WTC11 (cell line): ENCODE results near the gene GRB7. TPM values are rescaled to one million over a fixed set of nuclear protein-coding genes. Genes with fewer than 3 reads are reported as not detected.

ENCODE experiments used
- ATAC-seq: fragments of 200-7000 bp; cut with Tn5 transposase; 2 replicates; pipeline ENCODE4 v1.10.0; 2021; ENCODE audit warnings: mild to moderate bottlenecking, moderate library complexity
- CTCF ChIA-PET: fragments of 300-600 bp; sonication (Branson Sonifier 250); formaldehyde crosslinking; loops from one replicate; lab custom pipeline; 2021; ENCODE audit warnings: antibody characterized with exemption; lab: Charles Lee
- POLR2A ChIA-PET: fragments of 350-600 bp; sonication (Branson Sonifier 250); formaldehyde crosslinking; loops from one replicate; lab custom pipeline; 2021; ENCODE audit warnings: antibody characterized with exemption; lab: Charles Lee
- DNase-seq: peaks from one replicate; pipeline ENCODE4 v3.0.0; 2021; ENCODE audit warnings: low spot score
- H3K27ac Mint-ChIP-seq: 2 replicates; pipeline ENCODE4 v1.8.0; 2021; ENCODE audit warnings: mixed read lengths
- H3K27me3 Mint-ChIP-seq: 2 replicates; pipeline ENCODE4 v1.8.0; 2021; ENCODE audit warnings: low read depth, mild to moderate bottlenecking, moderate library complexity, mixed read lengths
- H3K36me3 Mint-ChIP-seq: 2 replicates; pipeline ENCODE4 v1.8.0; 2021; ENCODE audit warnings: mixed read lengths
- H3K4me1 Mint-ChIP-seq: 2 replicates; pipeline ENCODE4 v1.8.0; 2022; ENCODE audit warnings: mixed read lengths
- H3K4me3 Mint-ChIP-seq: 2 replicates; pipeline ENCODE4 v1.8.0; 2021; ENCODE audit warnings: mild to moderate bottlenecking, moderate library complexity, mixed read lengths
- H3K9me3 Mint-ChIP-seq: 2 replicates; pipeline ENCODE4 v1.8.0; 2021; ENCODE audit warnings: mixed read lengths
- CBFB ChIP-seq: sonication (generic); formaldehyde crosslinking; IDR thresholded peaks from 2 replicates; pipeline ENCODE4 v1.8.1; 2022; ENCODE audit warnings: mild to moderate bottlenecking, low read depth, missing genetic modification reagents
- ETV6 ChIP-seq: sonication (generic); formaldehyde crosslinking; IDR thresholded peaks from 2 replicates; pipeline ENCODE4 v1.8.1; 2022; ENCODE audit warnings: mild to moderate bottlenecking, missing genetic modification reagents
- GRHL2 ChIP-seq: fragments of 250-450 bp; sonication (Bioruptor Pico); IDR thresholded peaks from 2 replicates; pipeline ENCODE4 v1.8.0; 2022; ENCODE audit warnings: mild to moderate bottlenecking, moderate library complexity; ENCODE audit not compliant: insufficient replicate concordance, severe bottlenecking
- NR1H2 ChIP-seq: sonication (generic); formaldehyde crosslinking; IDR thresholded peaks from 2 replicates; pipeline ENCODE4 v1.9.0; 2021; ENCODE audit warnings: mild to moderate bottlenecking, moderate library complexity, missing genetic modification reagents
- RELA ChIP-seq: sonication (generic); formaldehyde crosslinking; IDR thresholded peaks from 2 replicates; pipeline ENCODE4 v1.8.1; 2022; ENCODE audit warnings: missing genetic modification reagents, mild to moderate bottlenecking, borderline replicate concordance
- SOX15 ChIP-seq: fragments of 250-450 bp; sonication (Bioruptor Pico); IDR thresholded peaks from 2 replicates; pipeline ENCODE4 v1.9.0; 2021; ENCODE audit warnings: mild to moderate bottlenecking
- TEAD1 ChIP-seq: sonication (generic); formaldehyde crosslinking; IDR thresholded peaks from 2 replicates; pipeline ENCODE4 v1.8.0; 2022; ENCODE audit warnings: mild to moderate bottlenecking, missing genetic modification reagents
- TEAD4 ChIP-seq: sonication (generic); formaldehyde crosslinking; IDR thresholded peaks from 2 replicates; pipeline ENCODE4 v1.8.0; 2022; ENCODE audit warnings: mild to moderate bottlenecking, missing genetic modification reagents
- ZNF263 ChIP-seq: sonication (generic); formaldehyde crosslinking; IDR thresholded peaks from 2 replicates; pipeline ENCODE4 v1.8.1; 2022; ENCODE audit warnings: low read depth, mild to moderate bottlenecking, moderate library complexity, missing genetic modification reagents
- ZNF317 ChIP-seq: sonication (generic); formaldehyde crosslinking; IDR thresholded peaks from 2 replicates; pipeline ENCODE4 v1.8.1; 2023; ENCODE audit warnings: low read depth, mild to moderate bottlenecking, moderate library complexity, missing genetic modification reagents, borderline replicate concordance
- total RNA-seq: library from RNA; stranded (reverse); gene quantifications from 3 replicates; pipeline ENCODE4 v1.2.3, GENCODE V29; 2021
- TF ChIP-seq, protein P1 (sequence below): sonication (generic); formaldehyde crosslinking; conservative IDR thresholded peaks from 2 replicates; pipeline ENCODE4 v1.8.1; 2023; ENCODE audit warnings: mild to moderate bottlenecking, low read depth, missing genetic modification reagents, moderate library complexity
- TF ChIP-seq, protein P2 (sequence below): sonication (generic); formaldehyde crosslinking; IDR thresholded peaks from 2 replicates; pipeline ENCODE4 v1.8.1; 2022; ENCODE audit warnings: mild to moderate bottlenecking, missing genetic modification reagents, moderate library complexity, borderline replicate concordance
- TF ChIP-seq, protein P3 (sequence below): fragments of 250-450 bp; sonication (Bioruptor Pico); conservative IDR thresholded peaks from 2 replicates; pipeline ENCODE4 v1.9.0; 2021; ENCODE audit warnings: mild to moderate bottlenecking
- TF ChIP-seq, protein P4 (sequence below): fragments of 250-450 bp; sonication (Bioruptor Pico); IDR thresholded peaks from 2 replicates; pipeline ENCODE4 v2.1.2; 2022; ENCODE audit warnings: mild to moderate bottlenecking, moderate library complexity

Gene GRB7
- total RNA-seq, 1 experiment from 2014 or later = 48.5 TPM

DNA sequence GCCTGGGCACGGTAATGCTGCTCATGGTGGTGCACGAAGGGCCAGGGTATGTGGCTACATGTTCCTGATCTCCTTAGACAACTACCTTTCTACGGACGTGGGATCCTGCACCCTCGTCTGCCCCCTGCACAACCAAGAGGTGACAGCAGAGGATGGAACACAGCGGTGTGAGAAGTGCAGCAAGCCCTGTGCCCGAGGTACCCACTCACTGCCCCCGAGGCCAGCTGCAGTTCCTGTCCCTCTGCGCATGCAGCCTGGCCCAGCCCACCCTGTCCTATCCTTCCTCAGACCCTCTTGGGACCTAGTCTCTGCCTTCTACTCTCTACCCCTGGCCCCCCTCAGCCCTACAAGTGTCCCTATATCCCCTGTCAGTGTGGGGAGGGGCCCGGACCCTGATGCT, 25.9 kb upstream of the GRB7 start:
- CTCF ChIA-PET = interaction anchor here (1.7 kb wide), 1 partner anchor 90 kb away, joined by 6 read pairs; no protein-coding TSS in a partner anchor
- Mint-ChIP-seq H3K4me1 (no peaks in the 10 kb centered on the region), H3K4me3 (no peak overlapping the region), H3K27ac (0 out of 2 replicates have a peak overlapping the region, but pooled peaks have one; percentile 5), H3K36me3 (peaks cover 63% of the 10 kb centered on the region), H3K27me3 (no peaks in the 10 kb centered on the region), H3K9me3 (no peaks in the 10 kb centered on the region)
- TF ChIP-seq ETV6 (CRISPR knock-in tag) (no peak), NR1H2 (no peak), ZNF317 (CRISPR knock-in tag) (no peak), TEAD4 (CRISPR knock-in tag) (no peak)
- TF ChIP-seq, protein P1, sequence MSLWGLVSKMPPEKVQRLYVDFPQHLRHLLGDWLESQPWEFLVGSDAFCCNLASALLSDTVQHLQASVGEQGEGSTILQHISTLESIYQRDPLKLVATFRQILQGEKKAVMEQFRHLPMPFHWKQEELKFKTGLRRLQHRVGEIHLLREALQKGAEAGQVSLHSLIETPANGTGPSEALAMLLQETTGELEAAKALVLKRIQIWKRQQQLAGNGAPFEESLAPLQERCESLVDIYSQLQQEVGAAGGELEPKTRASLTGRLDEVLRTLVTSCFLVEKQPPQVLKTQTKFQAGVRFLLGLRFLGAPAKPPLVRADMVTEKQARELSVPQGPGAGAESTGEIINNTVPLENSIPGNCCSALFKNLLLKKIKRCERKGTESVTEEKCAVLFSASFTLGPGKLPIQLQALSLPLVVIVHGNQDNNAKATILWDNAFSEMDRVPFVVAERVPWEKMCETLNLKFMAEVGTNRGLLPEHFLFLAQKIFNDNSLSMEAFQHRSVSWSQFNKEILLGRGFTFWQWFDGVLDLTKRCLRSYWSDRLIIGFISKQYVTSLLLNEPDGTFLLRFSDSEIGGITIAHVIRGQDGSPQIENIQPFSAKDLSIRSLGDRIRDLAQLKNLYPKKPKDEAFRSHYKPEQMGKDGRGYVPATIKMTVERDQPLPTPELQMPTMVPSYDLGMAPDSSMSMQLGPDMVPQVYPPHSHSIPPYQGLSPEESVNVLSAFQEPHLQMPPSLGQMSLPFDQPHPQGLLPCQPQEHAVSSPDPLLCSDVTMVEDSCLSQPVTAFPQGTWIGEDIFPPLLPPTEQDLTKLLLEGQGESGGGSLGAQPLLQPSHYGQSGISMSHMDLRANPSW (CRISPR knock-in tag) = no peak
- TF ChIP-seq, protein P2, sequence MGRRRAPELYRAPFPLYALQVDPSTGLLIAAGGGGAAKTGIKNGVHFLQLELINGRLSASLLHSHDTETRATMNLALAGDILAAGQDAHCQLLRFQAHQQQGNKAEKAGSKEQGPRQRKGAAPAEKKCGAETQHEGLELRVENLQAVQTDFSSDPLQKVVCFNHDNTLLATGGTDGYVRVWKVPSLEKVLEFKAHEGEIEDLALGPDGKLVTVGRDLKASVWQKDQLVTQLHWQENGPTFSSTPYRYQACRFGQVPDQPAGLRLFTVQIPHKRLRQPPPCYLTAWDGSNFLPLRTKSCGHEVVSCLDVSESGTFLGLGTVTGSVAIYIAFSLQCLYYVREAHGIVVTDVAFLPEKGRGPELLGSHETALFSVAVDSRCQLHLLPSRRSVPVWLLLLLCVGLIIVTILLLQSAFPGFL (CRISPR knock-in tag) = no peak
- TF ChIP-seq, protein P3, sequence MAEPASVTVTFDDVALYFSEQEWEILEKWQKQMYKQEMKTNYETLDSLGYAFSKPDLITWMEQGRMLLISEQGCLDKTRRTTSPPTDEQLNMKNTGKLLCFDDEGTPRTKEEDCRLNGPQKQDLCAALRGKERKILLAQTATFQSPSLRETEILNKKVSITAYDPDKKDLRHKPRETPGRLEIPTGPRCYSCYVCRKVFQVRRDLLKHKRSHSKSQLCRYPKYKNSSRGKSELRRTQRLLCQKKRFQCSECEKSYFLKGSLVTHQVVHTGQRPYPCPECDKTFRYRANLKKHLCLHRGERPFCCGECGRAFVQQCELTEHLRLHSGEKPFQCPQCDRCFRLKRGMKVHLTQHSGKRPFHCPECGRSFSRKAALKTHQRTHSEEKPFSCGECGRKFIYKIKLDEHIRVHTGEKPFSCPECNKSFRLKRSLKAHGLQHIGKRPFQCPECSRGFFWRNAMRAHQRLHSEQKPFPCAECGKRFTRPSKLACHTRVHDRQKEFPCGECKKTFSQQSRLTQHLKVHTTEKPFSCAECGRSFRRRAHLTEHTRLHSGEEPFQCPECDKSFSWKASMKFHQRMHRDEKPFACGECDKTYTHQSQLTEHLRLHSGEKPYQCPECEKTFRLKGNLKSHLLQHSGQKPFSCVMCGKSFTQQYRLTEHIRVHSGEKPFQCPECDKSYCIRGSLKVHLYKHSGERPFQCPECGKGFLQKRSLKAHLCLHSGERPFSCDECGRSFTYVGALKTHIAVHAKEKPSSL (CRISPR knock-in tag) = no peak
- TF ChIP-seq, protein P4, sequence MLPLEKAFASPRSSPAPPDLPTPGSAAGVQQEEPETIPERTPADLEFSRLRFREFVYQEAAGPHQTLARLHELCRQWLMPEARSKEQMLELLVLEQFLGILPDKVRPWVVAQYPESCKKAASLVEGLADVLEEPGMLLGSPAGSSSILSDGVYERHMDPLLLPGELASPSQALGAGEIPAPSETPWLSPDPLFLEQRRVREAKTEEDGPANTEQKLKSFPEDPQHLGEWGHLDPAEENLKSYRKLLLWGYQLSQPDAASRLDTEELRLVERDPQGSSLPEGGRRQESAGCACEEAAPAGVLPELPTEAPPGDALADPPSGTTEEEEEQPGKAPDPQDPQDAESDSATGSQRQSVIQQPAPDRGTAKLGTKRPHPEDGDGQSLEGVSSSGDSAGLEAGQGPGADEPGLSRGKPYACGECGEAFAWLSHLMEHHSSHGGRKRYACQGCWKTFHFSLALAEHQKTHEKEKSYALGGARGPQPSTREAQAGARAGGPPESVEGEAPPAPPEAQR = no peak
- ATAC-seq (no peak), DNase-seq (no peak)
- POLR2A ChIA-PET = no interaction called here

DNA sequence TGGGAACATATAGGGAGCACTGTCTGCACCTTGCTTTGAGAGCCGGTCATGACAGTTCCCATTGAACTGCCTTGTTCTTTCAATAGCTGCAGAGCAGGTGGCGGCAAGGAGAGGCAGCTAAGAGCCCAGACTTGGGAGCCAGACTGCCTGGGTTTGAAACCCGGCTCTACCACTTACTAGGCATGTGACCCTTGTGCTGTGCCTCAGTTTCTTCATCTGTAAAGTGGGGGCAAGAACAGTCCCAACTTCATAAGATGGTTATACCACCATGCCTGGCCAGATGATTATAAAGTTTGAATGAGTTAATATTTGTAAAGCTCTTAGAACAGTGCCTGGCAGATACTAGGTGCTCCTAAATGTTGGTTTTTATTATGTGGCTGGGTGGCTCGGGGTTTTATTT, 23.5 kb upstream of the GRB7 start:
- TF ChIP-seq SOX15 (CRISPR knock-in tag) (no peak), TEAD1 (CRISPR knock-in tag) (no peak), GRHL2 (no peak), RELA (no peak)
- Mint-ChIP-seq H3K4me1 (no peaks in the 10 kb centered on the region), H3K27me3 (no peaks in the 10 kb centered on the region), H3K9me3 (no peaks in the 10 kb centered on the region), H3K36me3 (peaks cover 56% of the 10 kb centered on the region), H3K4me3 (no peak overlapping the region), H3K27ac (no peak overlapping the region)
- ATAC-seq (no peak), DNase-seq (no peak)
- POLR2A ChIA-PET = no interaction called here
- CTCF ChIA-PET = no interaction called here

DNA sequence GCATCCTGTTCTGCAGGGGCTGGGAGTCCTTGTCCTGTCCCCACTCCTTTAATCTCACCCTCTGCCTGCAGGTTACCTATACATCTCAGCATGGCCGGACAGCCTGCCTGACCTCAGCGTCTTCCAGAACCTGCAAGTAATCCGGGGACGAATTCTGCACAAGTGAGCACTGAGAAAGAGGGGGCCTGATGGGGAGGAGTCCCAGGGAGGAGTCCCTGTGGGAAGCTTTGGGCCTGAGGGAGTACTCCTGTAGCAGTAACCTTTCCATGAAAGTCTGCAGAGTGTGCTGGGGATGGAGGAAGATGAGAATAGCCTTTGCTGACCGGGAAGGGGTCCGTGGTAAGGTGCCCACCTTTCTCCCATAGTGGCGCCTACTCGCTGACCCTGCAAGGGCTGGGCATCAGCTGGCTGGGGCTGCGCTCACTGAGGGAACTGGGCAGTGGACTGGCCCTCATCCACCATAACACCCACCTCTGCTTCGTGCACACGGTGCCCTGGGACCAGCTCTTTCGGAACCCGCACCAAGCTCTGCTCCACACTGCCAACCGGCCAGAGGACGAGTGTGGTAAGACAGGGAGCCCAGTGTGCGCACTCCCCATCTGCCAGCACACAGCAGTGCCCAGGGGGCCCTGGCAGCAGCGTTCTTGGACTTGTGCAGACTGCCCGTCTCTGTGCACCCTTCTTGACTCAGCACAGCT, 22.2 kb upstream of the GRB7 start:
- no peak for DNase-seq
- Mint-ChIP-seq H3K4me3 (no peak overlapping the region), H3K27ac (no peak overlapping the region), H3K9me3 (no peaks in the 10 kb centered on the region), H3K4me1 (no peaks in the 10 kb centered on the region), H3K27me3 (no peaks in the 10 kb centered on the region), H3K36me3 (peaks cover 58% of the 10 kb centered on the region)
- TF ChIP-seq CBFB (CRISPR knock-in tag) (no peak), ZNF263 (CRISPR knock-in tag) (peak; percentile 16; the same call in 1 of the 2 replicates)
- ATAC-seq = no peak; the same call in 1 of the 2 replicates
- ChIA-PET POLR2A (interaction anchor here (1.0 kb wide), 1 partner anchor 314 kb away, joined by 3 read pairs; no protein-coding TSS in a partner anchor), CTCF (interaction anchor here (1.0 to 1.4 kb wide), 3 partner anchors 11 to 265 kb away, joined by 3 to 6 read pairs (median 4); partner anchors contain the start of gene PSMD3)
